RWPE1 (cell line): ENCODE data around the gene CREB5.

Experiments
- CTCF ChIA-PET: fragments of 350-600 bp; sonication (Branson Sonifier 250); formaldehyde crosslinking; extraction: SDS; loops from one replicate; lab custom pipeline; 2021; lab: Yijun Ruan, JAX
- POLR2A ChIA-PET: fragments of 400-600 bp; formaldehyde crosslinking; extraction: SDS; loops from one replicate; lab custom pipeline; 2020; ENCODE audit warnings: antibody characterized with exemption; ENCODE audit not compliant: low non-redundant PET; lab: Yijun Ruan, JAX
- DNase-seq: peaks from one replicate; pipeline ENCODE4 v3.0.0; 2012; ENCODE audit warnings: low spot score
- H3K27ac ChIP-seq: fragments of 450-650 bp; 2 replicates; pipeline ENCODE4 v1.5.1; 2017
- TF ChIP-seq, protein P1 (sequence below): fragments of 450-650 bp; conservative IDR thresholded peaks from 2 replicates; pipeline ENCODE4 v1.5.1; 2017; ENCODE audit warnings: low read depth, mild to moderate bottlenecking

The CREB5 gene

DNA sequence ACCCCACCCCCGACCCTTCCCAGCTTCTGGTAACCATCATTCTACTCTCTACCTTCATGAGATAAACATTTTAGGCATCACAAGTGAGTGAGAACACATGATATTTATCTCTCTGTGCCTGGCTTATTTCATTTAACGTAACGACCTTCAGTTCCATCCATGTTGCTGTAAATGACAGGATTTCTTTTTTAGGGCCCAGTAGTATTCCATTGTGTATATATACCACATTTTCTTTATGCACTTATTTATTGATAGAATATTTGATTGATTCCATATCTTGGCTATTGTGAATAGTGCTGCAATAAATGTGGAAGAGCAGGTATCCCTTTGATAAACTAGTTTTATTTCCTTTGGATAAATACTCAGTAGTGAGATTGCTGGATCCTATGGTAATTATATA lies 112.7 kb downstream of the CREB5 start:
- no peak overlapping the region for H3K27ac ChIP-seq
- CTCF ChIA-PET, result no interaction called here
- TF ChIP-seq, protein P1, sequence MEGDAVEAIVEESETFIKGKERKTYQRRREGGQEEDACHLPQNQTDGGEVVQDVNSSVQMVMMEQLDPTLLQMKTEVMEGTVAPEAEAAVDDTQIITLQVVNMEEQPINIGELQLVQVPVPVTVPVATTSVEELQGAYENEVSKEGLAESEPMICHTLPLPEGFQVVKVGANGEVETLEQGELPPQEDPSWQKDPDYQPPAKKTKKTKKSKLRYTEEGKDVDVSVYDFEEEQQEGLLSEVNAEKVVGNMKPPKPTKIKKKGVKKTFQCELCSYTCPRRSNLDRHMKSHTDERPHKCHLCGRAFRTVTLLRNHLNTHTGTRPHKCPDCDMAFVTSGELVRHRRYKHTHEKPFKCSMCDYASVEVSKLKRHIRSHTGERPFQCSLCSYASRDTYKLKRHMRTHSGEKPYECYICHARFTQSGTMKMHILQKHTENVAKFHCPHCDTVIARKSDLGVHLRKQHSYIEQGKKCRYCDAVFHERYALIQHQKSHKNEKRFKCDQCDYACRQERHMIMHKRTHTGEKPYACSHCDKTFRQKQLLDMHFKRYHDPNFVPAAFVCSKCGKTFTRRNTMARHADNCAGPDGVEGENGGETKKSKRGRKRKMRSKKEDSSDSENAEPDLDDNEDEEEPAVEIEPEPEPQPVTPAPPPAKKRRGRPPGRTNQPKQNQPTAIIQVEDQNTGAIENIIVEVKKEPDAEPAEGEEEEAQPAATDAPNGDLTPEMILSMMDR, result no peak
- no peak for DNase-seq
- POLR2A ChIA-PET, result no interaction called here

DNA sequence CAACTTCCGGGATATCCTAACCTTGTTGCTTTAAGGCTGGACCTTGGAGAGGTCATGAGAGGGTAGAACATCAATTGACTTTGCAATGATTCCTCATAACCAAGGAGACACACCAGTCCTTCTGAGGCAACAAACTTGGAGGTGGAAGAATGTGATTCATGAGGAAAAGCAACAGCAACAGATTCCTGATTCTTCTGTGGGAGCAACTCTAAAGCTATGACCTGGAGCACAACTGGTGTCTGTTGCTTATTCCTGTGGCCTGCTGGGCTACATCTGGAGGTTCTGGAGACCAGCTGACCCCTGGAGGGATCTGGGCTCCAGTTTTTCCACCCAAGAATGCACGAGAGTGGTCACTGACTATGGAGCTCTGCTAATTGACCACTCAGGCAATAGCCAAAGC lies 116.6 kb downstream of the CREB5 start:
- H3K27ac ChIP-seq, result no peak overlapping the region
- TF ChIP-seq, protein P1, result no peak
- no peak for DNase-seq
- POLR2A ChIA-PET, result no interaction called here
- CTCF ChIA-PET, result no interaction called here

DNA sequence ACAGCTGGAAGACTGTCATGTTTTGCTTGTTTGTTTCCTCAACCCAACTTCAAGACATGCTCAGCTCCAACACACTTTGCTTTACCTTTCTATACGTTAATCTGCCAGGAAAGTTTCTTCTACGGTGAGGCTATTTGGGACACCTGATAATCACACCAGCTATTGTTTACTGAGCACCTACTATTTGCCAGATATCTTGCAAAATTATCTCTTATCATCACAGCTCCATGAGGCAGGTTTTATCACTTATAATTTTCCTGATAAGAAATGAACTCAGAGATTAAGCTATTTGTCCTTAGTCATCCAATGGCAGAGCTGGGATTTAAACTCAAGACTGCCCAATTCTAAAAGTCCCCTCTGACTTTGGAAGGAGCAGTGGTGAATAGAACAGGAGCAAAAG lies 117.4 kb downstream of the CREB5 start:
- no peak overlapping the region for H3K27ac ChIP-seq
- TF ChIP-seq, protein P1, result no peak
- ChIA-PET CTCF (no interaction called here), POLR2A (no interaction called here)
- DNase-seq, result no peak

DNA sequence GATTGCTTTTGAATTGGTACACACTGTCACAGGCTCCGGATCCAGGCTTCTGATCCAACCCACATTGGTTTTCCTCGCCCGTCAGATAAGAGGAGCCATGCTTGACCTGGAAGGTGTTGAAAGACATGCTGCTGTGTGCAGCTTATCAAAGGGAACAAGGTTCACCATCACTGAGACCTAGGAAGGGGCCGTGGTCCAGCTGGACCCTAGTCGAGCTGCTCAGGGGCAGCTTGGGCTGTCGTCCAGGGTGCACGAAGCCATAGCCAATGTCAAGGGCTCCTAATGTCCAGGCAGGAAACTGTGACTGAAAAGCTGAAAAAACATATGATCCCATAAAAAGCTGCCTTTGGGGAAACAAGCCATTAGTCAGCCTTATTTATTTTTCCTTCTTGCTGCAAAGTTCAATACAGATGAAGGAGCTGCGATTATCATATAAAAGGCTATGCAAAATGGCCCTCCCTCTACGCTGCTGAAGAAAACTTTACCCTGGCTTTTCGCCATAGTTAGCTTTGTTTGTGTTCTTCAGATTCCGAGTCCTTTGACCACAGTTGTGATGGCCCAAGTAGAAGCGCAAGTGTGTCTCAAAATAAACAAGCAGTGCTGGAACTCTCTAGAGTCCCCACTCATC lies 118.0 kb downstream of the CREB5 start:
- POLR2A ChIA-PET, result no interaction called here
- no peak for DNase-seq
- no peak overlapping the region for H3K27ac ChIP-seq
- CTCF ChIA-PET, result no interaction called here
- TF ChIP-seq, protein P1, result no peak

DNA sequence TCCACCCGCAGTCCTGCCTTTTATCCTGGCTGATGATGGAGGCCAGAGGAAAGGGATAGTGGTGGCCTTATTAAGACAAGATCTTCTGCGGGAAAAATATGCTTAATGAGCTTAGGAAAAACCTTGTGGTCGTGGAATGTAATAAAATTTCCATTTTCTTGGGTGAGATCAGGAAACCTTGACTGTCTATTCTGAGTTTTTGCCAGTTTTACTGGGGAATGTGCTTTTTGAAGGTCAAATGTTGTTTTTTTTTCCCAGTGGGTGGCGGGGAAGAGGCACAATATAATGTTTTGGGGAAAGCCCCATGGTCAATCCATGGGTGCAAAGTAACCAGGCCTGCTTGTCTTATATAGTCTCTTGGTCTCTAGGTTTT lies 118.5 kb downstream of the CREB5 start:
- ChIA-PET POLR2A (no interaction called here), CTCF (no interaction called here)
- no peak overlapping the region for H3K27ac ChIP-seq
- TF ChIP-seq, protein P1, result no peak
- DNase-seq, result no peak

DNA sequence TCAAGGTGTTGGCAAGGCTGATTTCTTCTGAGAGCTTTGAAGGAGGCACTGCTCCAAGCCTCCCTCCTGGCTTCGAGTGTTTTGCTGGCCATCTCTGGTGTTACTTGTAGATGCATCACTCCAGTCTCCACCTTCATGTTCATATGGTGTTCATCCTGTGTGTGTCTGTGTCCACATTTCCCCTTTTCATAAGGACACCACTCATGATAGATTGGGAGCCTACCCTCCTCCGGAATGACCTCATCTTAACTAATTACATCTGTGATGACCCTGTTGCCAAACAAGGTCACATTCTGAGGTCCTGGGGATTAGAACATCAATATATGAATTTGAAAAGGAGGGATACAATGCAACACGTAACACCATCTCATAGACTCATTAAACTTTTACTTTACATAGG lies 119.0 kb downstream of the CREB5 start:
- ChIA-PET POLR2A (no interaction called here), CTCF (no interaction called here)
- no peak overlapping the region for H3K27ac ChIP-seq
- TF ChIP-seq, protein P1, result no peak
- no peak for DNase-seq
